ENCODE results near the gene RAB4B.

RAB4B gene

DNA sequence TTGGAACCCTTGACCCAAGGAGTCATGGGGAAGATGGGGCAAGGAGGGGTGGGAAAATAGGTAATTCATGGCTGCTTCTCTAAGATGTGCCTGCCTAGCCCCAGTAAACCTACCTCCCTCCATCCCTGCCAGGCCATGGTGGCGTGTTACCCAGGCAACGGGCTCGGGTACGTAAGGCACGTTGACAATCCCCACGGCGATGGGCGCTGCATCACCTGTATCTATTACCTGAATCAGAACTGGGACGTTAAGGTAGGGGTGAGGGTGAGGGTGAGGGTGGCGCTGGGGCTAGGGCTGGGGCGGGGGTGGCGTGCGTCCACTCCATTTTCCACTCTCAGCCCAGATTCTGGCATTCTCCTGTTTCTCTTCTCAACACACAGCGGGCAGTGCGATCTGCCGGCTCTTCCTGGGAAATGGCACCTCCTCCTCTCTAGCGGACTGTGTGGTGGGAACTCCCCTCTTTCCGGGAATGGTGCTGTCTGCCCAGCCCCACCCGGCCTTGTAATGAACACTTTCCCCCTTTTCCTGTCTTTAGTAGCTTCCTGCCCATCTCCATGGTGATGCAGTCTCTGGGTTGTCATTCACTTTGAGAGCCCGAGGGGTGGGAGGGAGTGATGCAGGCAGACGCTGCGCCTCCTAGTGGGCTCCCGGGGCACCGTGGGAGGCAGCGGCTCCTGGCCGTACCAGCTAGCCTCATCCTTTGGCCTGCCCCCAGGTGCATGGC lies 28.5 kb downstream of the RAB4B start (continued):
- TF ChIP-seq, protein P1, sequence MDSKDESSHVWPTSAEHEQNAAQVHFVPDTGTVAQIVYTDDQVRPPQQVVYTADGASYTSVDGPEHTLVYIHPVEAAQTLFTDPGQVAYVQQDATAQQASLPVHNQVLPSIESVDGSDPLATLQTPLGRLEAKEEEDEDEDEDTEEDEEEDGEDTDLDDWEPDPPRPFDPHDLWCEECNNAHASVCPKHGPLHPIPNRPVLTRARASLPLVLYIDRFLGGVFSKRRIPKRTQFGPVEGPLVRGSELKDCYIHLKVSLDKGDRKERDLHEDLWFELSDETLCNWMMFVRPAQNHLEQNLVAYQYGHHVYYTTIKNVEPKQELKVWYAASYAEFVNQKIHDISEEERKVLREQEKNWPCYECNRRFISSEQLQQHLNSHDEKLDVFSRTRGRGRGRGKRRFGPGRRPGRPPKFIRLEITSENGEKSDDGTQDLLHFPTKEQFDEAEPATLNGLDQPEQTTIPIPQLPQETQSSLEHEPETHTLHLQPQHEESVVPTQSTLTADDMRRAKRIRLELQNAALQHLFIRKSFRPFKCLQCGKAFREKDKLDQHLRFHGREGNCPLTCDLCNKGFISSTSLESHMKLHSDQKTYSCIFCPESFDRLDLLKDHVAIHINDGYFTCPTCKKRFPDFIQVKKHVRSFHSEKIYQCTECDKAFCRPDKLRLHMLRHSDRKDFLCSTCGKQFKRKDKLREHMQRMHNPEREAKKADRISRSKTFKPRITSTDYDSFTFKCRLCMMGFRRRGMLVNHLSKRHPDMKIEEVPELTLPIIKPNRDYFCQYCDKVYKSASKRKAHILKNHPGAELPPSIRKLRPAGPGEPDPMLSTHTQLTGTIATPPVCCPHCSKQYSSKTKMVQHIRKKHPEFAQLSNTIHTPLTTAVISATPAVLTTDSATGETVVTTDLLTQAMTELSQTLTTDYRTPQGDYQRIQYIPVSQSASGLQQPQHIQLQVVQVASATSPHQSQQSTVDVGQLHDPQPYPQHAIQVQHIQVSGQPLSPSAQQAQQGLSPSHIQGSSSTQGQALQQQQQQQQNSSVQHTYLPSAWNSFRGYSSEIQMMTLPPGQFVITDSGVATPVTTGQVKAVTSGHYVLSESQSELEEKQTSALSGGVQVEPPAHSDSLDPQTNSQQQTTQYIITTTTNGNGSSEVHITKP (tag by site-specific recombination; IDR thresholded peaks at IDR 0.05): peak; percentile 100
- peak; percentile 66 for TF ChIP-seq ZIC2 (tag by site-specific recombination; IDR thresholded peaks at IDR 0.05)
- no peak for TF ChIP-seq ZNF121 (tag by site-specific recombination; IDR thresholded peaks at IDR 0.05)
- peak; percentile 75 for TF ChIP-seq SP3 (tag by site-specific recombination; IDR thresholded peaks at IDR 0.05)
- no peak for TF ChIP-seq ZNF132 (tag by site-specific recombination; IDR thresholded peaks at IDR 0.05; ENCODE audit: borderline replicate concordance)
- no peak for TF ChIP-seq ZNF274 (IDR thresholded peaks at IDR 0.05; ENCODE audit: low read length)
- TF ChIP-seq ZNF274 (tag by site-specific recombination; IDR thresholded peaks at IDR 0.05; ENCODE audit: borderline replicate concordance): no peak
- TF ChIP-seq ZNF501 (tag by site-specific recombination; IDR thresholded peaks at IDR 0.05): peak; percentile 59
- peak; percentile 50 for TF ChIP-seq ZXDB (tag by site-specific recombination; IDR thresholded peaks at IDR 0.05)
- TF ChIP-seq, protein P2, sequence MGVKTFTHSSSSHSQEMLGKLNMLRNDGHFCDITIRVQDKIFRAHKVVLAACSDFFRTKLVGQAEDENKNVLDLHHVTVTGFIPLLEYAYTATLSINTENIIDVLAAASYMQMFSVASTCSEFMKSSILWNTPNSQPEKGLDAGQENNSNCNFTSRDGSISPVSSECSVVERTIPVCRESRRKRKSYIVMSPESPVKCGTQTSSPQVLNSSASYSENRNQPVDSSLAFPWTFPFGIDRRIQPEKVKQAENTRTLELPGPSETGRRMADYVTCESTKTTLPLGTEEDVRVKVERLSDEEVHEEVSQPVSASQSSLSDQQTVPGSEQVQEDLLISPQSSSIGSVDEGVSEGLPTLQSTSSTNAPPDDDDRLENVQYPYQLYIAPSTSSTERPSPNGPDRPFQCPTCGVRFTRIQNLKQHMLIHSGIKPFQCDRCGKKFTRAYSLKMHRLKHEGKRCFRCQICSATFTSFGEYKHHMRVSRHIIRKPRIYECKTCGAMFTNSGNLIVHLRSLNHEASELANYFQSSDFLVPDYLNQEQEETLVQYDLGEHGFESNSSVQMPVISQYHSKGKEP (tag by site-specific recombination; IDR thresholded peaks at IDR 0.05): no peak; the same call in 1 of the 2 replicates
- peak; percentile 93 for TF ChIP-seq ZNF223 (tag by site-specific recombination; IDR thresholded peaks at IDR 0.05)
- no peak for TF ChIP-seq ZFP41 (tag by site-specific recombination; IDR thresholded peaks at IDR 0.05; ENCODE audit: borderline replicate concordance)
- no peak; the same call in 1 of the 2 replicates for TF ChIP-seq ZNF558 (tag by site-specific recombination; IDR thresholded peaks at IDR 0.05)
- no peak for TF ChIP-seq ZNF48 (tag by site-specific recombination; IDR thresholded peaks at IDR 0.05)
- no peak for TF ChIP-seq ZNF112 (tag by site-specific recombination; IDR thresholded peaks at IDR 0.05)
- no peak for TF ChIP-seq HOXA7 (CRISPR knock-in tag; IDR thresholded peaks at IDR 0.05; ENCODE audit: borderline replicate concordance)
- TF ChIP-seq, protein P3, sequence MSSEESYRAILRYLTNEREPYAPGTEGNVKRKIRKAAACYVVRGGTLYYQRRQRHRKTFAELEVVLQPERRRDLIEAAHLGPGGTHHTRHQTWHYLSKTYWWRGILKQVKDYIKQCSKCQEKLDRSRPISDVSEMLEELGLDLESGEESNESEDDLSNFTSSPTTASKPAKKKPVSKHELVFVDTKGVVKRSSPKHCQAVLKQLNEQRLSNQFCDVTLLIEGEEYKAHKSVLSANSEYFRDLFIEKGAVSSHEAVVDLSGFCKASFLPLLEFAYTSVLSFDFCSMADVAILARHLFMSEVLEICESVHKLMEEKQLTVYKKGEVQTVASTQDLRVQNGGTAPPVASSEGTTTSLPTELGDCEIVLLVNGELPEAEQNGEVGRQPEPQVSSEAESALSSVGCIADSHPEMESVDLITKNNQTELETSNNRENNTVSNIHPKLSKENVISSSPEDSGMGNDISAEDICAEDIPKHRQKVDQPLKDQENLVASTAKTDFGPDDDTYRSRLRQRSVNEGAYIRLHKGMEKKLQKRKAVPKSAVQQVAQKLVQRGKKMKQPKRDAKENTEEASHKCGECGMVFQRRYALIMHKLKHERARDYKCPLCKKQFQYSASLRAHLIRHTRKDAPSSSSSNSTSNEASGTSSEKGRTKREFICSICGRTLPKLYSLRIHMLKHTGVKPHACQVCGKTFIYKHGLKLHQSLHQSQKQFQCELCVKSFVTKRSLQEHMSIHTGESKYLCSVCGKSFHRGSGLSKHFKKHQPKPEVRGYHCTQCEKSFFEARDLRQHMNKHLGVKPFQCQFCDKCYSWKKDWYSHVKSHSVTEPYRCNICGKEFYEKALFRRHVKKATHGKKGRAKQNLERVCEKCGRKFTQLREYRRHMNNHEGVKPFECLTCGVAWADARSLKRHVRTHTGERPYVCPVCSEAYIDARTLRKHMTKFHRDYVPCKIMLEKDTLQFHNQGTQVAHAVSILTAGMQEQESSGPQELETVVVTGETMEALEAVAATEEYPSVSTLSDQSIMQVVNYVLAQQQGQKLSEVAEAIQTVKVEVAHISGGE (tag by site-specific recombination; conservative IDR thresholded peaks at IDR 0.05; ENCODE audit: low read depth): peak; percentile 60
- TF ChIP-seq ZFP3 (tag by site-specific recombination; IDR thresholded peaks at IDR 0.05; ENCODE audit: low read depth): no peak
- TF ChIP-seq ZNF292 (tag by site-specific recombination; IDR thresholded peaks at IDR 0.05; ENCODE audit: borderline replicate concordance, low read depth): no peak
- TF ChIP-seq ZNF596 (tag by site-specific recombination; IDR thresholded peaks at IDR 0.05): no peak
- TF ChIP-seq ZNF785 (tag by site-specific recombination; IDR thresholded peaks at IDR 0.05): peak; percentile 18; the same call in 1 of the 2 replicates
- TF ChIP-seq, protein P4, sequence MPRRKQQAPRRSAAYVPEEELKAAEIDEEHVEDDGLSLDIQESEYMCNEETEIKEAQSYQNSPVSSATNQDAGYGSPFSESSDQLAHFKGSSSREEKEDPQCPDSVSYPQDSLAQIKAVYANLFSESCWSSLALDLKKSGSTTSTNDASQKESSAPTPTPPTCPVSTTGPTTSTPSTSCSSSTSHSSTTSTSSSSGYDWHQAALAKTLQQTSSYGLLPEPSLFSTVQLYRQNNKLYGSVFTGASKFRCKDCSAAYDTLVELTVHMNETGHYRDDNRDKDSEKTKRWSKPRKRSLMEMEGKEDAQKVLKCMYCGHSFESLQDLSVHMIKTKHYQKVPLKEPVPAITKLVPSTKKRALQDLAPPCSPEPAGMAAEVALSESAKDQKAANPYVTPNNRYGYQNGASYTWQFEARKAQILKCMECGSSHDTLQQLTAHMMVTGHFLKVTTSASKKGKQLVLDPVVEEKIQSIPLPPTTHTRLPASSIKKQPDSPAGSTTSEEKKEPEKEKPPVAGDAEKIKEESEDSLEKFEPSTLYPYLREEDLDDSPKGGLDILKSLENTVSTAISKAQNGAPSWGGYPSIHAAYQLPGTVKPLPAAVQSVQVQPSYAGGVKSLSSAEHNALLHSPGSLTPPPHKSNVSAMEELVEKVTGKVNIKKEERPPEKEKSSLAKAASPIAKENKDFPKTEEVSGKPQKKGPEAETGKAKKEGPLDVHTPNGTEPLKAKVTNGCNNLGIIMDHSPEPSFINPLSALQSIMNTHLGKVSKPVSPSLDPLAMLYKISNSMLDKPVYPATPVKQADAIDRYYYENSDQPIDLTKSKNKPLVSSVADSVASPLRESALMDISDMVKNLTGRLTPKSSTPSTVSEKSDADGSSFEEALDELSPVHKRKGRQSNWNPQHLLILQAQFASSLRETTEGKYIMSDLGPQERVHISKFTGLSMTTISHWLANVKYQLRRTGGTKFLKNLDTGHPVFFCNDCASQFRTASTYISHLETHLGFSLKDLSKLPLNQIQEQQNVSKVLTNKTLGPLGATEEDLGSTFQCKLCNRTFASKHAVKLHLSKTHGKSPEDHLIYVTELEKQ (tag by site-specific recombination; IDR thresholded peaks at IDR 0.05; ENCODE audit: borderline replicate concordance): peak; percentile 76; the same call in 1 of the 2 replicates
- no peak for TF ChIP-seq ZNF664 (tag by site-specific recombination; IDR thresholded peaks at IDR 0.05)
- TF ChIP-seq, protein P5, sequence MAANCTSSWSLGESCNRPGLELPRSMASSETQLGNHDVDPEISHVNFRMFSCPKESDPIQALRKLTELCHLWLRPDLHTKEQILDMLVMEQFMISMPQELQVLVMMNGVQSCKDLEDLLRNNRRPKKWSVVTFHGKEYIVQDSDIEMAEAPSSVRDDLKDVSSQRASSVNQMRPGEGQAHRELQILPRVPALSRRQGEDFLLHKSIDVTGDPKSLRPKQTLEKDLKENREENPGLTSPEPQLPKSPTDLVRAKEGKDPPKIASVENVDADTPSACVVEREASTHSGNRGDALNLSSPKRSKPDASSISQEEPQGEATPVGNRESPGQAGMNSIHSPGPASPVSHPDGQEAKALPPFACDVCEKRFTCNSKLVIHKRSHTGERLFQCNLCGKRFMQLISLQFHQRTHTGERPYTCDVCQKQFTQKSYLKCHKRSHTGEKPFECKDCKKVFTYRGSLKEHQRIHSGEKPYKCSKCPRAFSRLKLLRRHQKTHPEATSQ (tag by site-specific recombination; IDR thresholded peaks at IDR 0.05): no peak
- TF ChIP-seq ZNF184 (tag by site-specific recombination; IDR thresholded peaks at IDR 0.05): no peak
- TF ChIP-seq ZNF138 (tag by site-specific recombination; IDR thresholded peaks at IDR 0.05; ENCODE audit: borderline replicate concordance): no peak
- TF ChIP-seq ZSCAN30 (tag by site-specific recombination; IDR thresholded peaks at IDR 0.05): peak; percentile 96
